Stimulated activated CD4-positive, alpha-beta T cell treated with anti-CD3 and anti-CD28 coated beads, Interleukin-15, amount 100 ng/mL, for 1 hour (primary cell): ENCODE measurements around the gene OR4C15.

Source experiments
- DNase-seq, 2 donors: peaks; one replicate each; pipeline ENCODE4 v3.0.0-alpha.2; 2020; ENCODE audit warnings: low read depth in 1 of 2, low spot score in 1 of 2

Gene OR4C15

DNA sequence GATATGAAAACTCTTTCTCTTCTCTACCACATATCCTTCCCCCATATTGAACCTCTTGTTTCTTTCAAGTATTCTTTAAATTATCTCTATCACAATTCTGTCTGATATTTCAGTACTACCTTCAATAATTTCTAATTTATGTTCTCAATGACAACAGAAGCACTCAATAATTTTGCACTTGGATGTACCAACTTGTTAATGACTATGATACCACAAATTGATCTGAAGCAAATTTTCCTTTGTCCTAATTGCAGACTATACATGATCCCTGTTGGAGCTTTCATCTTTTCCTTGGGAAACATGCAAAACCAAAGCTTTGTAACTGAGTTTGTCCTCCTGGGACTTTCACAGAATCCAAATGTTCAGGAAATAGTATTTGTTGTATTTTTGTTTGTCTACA, at the start of gene OR4C15:
OR4C15 (plus strand) TSS at position 301 of the 400 bp plus-strand sequence; CDS start at position 301, 0 bp downstream.
- no peak for DNase-seq

DNA sequence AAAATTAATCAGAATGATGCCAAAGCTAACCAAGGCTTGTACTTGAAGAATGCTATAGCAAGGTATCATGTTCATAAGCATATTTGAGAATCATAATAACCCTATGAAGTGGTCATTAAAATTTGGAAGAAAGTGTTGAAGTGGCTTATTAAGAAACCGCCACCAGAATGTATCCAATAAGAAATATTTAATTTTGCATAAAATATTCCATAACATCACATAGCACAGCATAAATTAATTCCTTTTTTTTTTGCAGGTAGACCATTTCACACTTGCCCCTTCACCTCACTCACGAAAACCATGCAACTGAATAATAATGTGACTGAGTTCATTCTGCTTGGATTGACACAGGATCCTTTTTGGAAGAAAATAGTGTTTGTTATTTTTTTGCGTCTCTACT, 17.6 kb downstream of the OR4C15 start, which contains the start of gene OR4C16:
OR4C16 (plus strand) TSS at position 301 of the 400 bp plus-strand sequence; CDS start at position 301, 0 bp downstream.
- no peak for DNase-seq

DNA sequence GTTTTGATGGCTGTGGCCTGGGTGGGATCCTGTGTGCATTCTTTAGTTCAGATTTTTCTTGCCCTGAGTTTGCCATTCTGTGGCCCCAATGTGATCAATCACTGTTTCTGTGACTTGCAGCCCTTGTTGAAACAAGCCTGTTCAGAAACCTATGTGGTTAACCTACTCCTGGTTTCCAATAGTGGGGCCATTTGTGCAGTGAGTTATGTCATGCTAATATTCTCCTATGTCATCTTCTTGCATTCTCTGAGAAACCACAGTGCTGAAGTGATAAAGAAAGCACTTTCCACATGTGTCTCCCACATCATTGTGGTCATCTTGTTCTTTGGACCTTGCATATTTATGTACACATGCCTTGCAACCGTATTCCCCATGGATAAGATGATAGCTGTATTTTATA, 18.3 kb downstream of the OR4C15 start:
- no peak for DNase-seq
